ENCODE results near the gene SLC22A23. TPM values are rescaled to one million over a fixed set of nuclear protein-coding genes. Genes with fewer than 3 reads are reported as not detected.

Gene SLC22A23
- total RNA-seq, 1 donor from 2014 or later = 19.4 TPM

- H3K36me3 Mint-ChIP-seq (ENCODE audit: insufficient read depth) = peaks cover 6% of the 10 kb centered on the region
- no peak for DNase-seq (ENCODE audit: low spot score, unreplicated experiment)
- no peak for TF ChIP-seq CTCF (IDR thresholded peaks at IDR 0.05; ENCODE audit: unreplicated experiment)
- H3K4me1 Mint-ChIP-seq (ENCODE audit: low read depth) = no peaks in the 10 kb centered on the region
- no peak overlapping the region for H3K27ac Mint-ChIP-seq
- H3K9me3 Mint-ChIP-seq (ENCODE audit: low read depth) = no peaks in the 10 kb centered on the region
- H3K27me3 Mint-ChIP-seq = no peaks in the 10 kb centered on the region
- no peak overlapping the region for H3K4me3 Mint-ChIP-seq (ENCODE audit: low read depth)
Measured at GRCh38 chr6:3289664-3290055, 167.2 kb downstream of the SLC22A23 start.

GRCh38 chr6:3288711-3289663, 167.9 kb downstream of the SLC22A23 start:
- H3K36me3 Mint-ChIP-seq (ENCODE audit: insufficient read depth) = peaks cover 8% of the 10 kb centered on the region
- no peak overlapping the region for H3K27ac Mint-ChIP-seq
- DNase-seq (ENCODE audit: low spot score, unreplicated experiment) = no peak
- H3K27me3 Mint-ChIP-seq = no peaks in the 10 kb centered on the region
- no peaks in the 10 kb centered on the region for H3K4me1 Mint-ChIP-seq (ENCODE audit: low read depth)
- no peaks in the 10 kb centered on the region for H3K9me3 Mint-ChIP-seq (ENCODE audit: low read depth)
- no peak for TF ChIP-seq CTCF (IDR thresholded peaks at IDR 0.05; ENCODE audit: unreplicated experiment)
- no peak overlapping the region for H3K4me3 Mint-ChIP-seq (ENCODE audit: low read depth)

GRCh38 chr6:3287976-3288707, 168.7 kb downstream of the SLC22A23 start:
- no peaks in the 10 kb centered on the region for H3K27me3 Mint-ChIP-seq
- no peak overlapping the region for H3K4me3 Mint-ChIP-seq (ENCODE audit: low read depth)
- H3K27ac Mint-ChIP-seq = peak overlapping the region; percentile 77
- no peaks in the 10 kb centered on the region for H3K9me3 Mint-ChIP-seq (ENCODE audit: low read depth)
- peaks cover 11% of the 10 kb centered on the region for H3K36me3 Mint-ChIP-seq (ENCODE audit: insufficient read depth)
- H3K4me1 Mint-ChIP-seq (ENCODE audit: low read depth) = no peaks in the 10 kb centered on the region
- no peak for TF ChIP-seq CTCF (IDR thresholded peaks at IDR 0.05; ENCODE audit: unreplicated experiment)
- DNase-seq (ENCODE audit: low spot score, unreplicated experiment) = no peak

GRCh38 chr6:3287308-3287707, 169.5 kb downstream of the SLC22A23 start:
- no peaks in the 10 kb centered on the region for H3K4me1 Mint-ChIP-seq (ENCODE audit: low read depth)
- no peak overlapping the region for H3K27ac Mint-ChIP-seq
- H3K27me3 Mint-ChIP-seq = no peaks in the 10 kb centered on the region
- no peak overlapping the region for H3K4me3 Mint-ChIP-seq (ENCODE audit: low read depth)
- no peaks in the 10 kb centered on the region for H3K9me3 Mint-ChIP-seq (ENCODE audit: low read depth)
- H3K36me3 Mint-ChIP-seq (ENCODE audit: insufficient read depth) = peaks cover 12% of the 10 kb centered on the region
- DNase-seq (ENCODE audit: low spot score, unreplicated experiment) = no peak
- no peak for TF ChIP-seq CTCF (IDR thresholded peaks at IDR 0.05; ENCODE audit: unreplicated experiment)

GRCh38 chr6:3286641-3287171, 170.1 kb downstream of the SLC22A23 start:
- Mint-ChIP-seq H3K4me1 (ENCODE audit: low read depth) (peaks cover 2% of the 10 kb centered on the region), H3K36me3 (ENCODE audit: insufficient read depth) (peaks cover 12% of the 10 kb centered on the region), H3K27ac (no peak overlapping the region), H3K4me3 (ENCODE audit: low read depth) (no peak overlapping the region), H3K27me3 (no peaks in the 10 kb centered on the region), H3K9me3 (ENCODE audit: low read depth) (no peaks in the 10 kb centered on the region)
- TF ChIP-seq CTCF (IDR thresholded peaks at IDR 0.05; ENCODE audit: unreplicated experiment) = no peak
- DNase-seq (ENCODE audit: low spot score, unreplicated experiment) = no peak
